ENCODE results near the gene RAB24. TPM values are rescaled to one million over a fixed set of nuclear protein-coding genes. Genes with fewer than 3 reads are reported as not detected.

RAB24 gene
- total RNA-seq, 1 experiment from 2014 or later = 37.2 TPM

- in situ Hi-C loops (cut with HindIII; ENCODE audit: low pct_unique_long_range_greater_than_20kb, low sequenced_read_pairs) = no loop called here
- Histone ChIP-seq H3K9me3 (ENCODE audit: control insufficient read depth, insufficient read depth, low read depth, low read length) (no peaks in the 10 kb centered on the region), H3K27ac (ENCODE audit: low read length) (no peak overlapping the region), H3K27me3 (ENCODE audit: control insufficient read depth, insufficient read depth, low read length) (no peaks in the 10 kb centered on the region), H3K4me1 (ENCODE audit: control insufficient read depth, insufficient read depth, low read length) (peaks cover 32% of the 10 kb centered on the region), H3K36me3 (ENCODE audit: control insufficient read depth, insufficient read depth, low read length) (no peaks in the 10 kb centered on the region; the same call in 1 of the 2 replicates), H3K4me3 (ENCODE audit: low read depth in 2 of 2, low read length in 2 of 2) (no peak overlapping the region)
- TF ChIP-seq CTCF (IDR thresholded peaks at IDR 0.05) (no peak), POLR2AphosphoS5 (IDR thresholded peaks at IDR 0.05; ENCODE audit: low read depth, low read length) (no peak), TCF7L2 (IDR thresholded peaks at IDR 0.05; ENCODE audit: low read depth, low read length) (no peak), REST (IDR thresholded peaks at IDR 0.05; ENCODE audit: insufficient read depth in 1 of 2, low read depth in 2 of 2, low read length in 1 of 2) (no peak), SIN3A (IDR thresholded peaks at IDR 0.05; ENCODE audit: borderline replicate concordance, insufficient read depth, low read depth, low read length) (no peak)
- DNase-seq (ENCODE audit: low read depth, low spot score) = no peak
- BruUV-seq (replicated peaks) = no TSS peak
- no peak for ATAC-seq
- CTCF ChIA-PET = interaction anchor here (1.0 to 1.2 kb wide), 2 partner anchors 9 to 187 kb away, joined by 3 to 4 read pairs; no protein-coding TSS in a partner anchor
- POLR2A ChIA-PET = interaction anchor here (0.6 kb wide), 1 partner anchor 45 kb away, joined by 5 read pairs; no protein-coding TSS in a partner anchor
- intact Hi-C loops (cut with micrococcal nuclease; ENCODE audit: unreplicated experiment) = loop anchor here (5.0 kb wide), 1 partner anchor 189 kb away; no protein-coding TSS in a partner anchor
Measured at GRCh38 chr5:177300951-177301350, 2.6 kb downstream of the RAB24 start.

GRCh38 chr5:177300236-177300880 is 3.2 kb downstream of the RAB24 start:
- Histone ChIP-seq H3K4me1 (ENCODE audit: control insufficient read depth, insufficient read depth, low read length) (peaks cover 31% of the 10 kb centered on the region), H3K27ac (ENCODE audit: low read length) (peak overlapping the region; percentile 30; the same call in 1 of the 2 replicates), H3K9me3 (ENCODE audit: control insufficient read depth, insufficient read depth, low read depth, low read length) (no peaks in the 10 kb centered on the region), H3K36me3 (ENCODE audit: control insufficient read depth, insufficient read depth, low read length) (peaks cover under 1% of the 10 kb centered on the region; the same call in 1 of the 2 replicates), H3K4me3 (ENCODE audit: low read depth in 2 of 2, low read length in 2 of 2) (no peak overlapping the region), H3K27me3 (ENCODE audit: control insufficient read depth, insufficient read depth, low read length) (no peaks in the 10 kb centered on the region)
- DNase-seq (ENCODE audit: low read depth, low spot score) (no peak), ATAC-seq (no peak)
- intact Hi-C loops (cut with micrococcal nuclease; ENCODE audit: unreplicated experiment) (loop anchor here (5.0 kb wide), 1 partner anchor 188 kb away; no protein-coding TSS in a partner anchor), in situ Hi-C loops (cut with HindIII; ENCODE audit: low pct_unique_long_range_greater_than_20kb, low sequenced_read_pairs) (no loop called here)
- ChIA-PET CTCF (no interaction called here), POLR2A (interaction anchor here (0.6 kb wide), 1 partner anchor 46 kb away, joined by 5 read pairs; no protein-coding TSS in a partner anchor)
- BruUV-seq (replicated peaks) = no TSS peak
- TF ChIP-seq CTCF (IDR thresholded peaks at IDR 0.05) = no peak
- no peak for TF ChIP-seq POLR2AphosphoS5 (IDR thresholded peaks at IDR 0.05; ENCODE audit: low read depth, low read length)
- TF ChIP-seq SIN3A (IDR thresholded peaks at IDR 0.05; ENCODE audit: borderline replicate concordance, insufficient read depth, low read depth, low read length) = no peak
- TF ChIP-seq REST (IDR thresholded peaks at IDR 0.05; ENCODE audit: insufficient read depth in 1 of 2, low read depth in 2 of 2, low read length in 1 of 2) = no peak
- no peak for TF ChIP-seq TCF7L2 (IDR thresholded peaks at IDR 0.05; ENCODE audit: low read depth, low read length)

Measured in Panc1 (cell line).